Cardiac fibroblast (primary cell): ENCODE results near the gene NEFH.

Source experiments
- DNase-seq, 2 donors: peaks; one replicate each; pipeline versions ENCODE4 v3.0.0 to v3.0.0-alpha.2; 2010; ENCODE audit warnings: low read depth in 2 of 2
- H3K4me3 ChIP-seq, 2 donors: replicated peaks in 1 of 2; 1 replicate in 1 of 2; 2 replicates in 1 of 2; pipeline ENCODE4 v1.5.1; 2011; ENCODE audit warnings: low read depth in 2 of 2, low read length in 2 of 2, mild to moderate bottlenecking in 2 of 2, moderate library complexity in 1 of 2
- CTCF ChIP-seq: IDR thresholded peaks from one replicate; pipeline ENCODE4 v1.5.1; 2011; ENCODE audit warnings: low read depth, mild to moderate bottlenecking, low read length, inconsistent platforms

Gene NEFH

GRCh38 chr22:29477723-29478318 lies 2.2 kb upstream of the NEFH start:
- H3K4me3 ChIP-seq = no peak overlapping the region
- no peak for DNase-seq
- no peak for TF ChIP-seq CTCF

- peak in 1 of 2 donors; percentile 13 for DNase-seq
- no peak for TF ChIP-seq CTCF
- no peak overlapping the region for H3K4me3 ChIP-seq
Observed at GRCh38 chr22:29478326-29479276, 1.4 kb upstream of the NEFH start.

GRCh38 chr22:29480262-29480511 lies 169 bp downstream of the NEFH start:
- no peak overlapping the region for H3K4me3 ChIP-seq
- TF ChIP-seq CTCF = no peak
- no peak for DNase-seq

GRCh38 chr22:29480512-29481264 lies 670 bp downstream of the NEFH start:
- peak overlapping the region in 1 of 2 donors; percentile 11 for H3K4me3 ChIP-seq
- DNase-seq = peak; percentile 12 to 71
- no peak for TF ChIP-seq CTCF

GRCh38 chr22:29481265-29482000 lies 1.4 kb downstream of the NEFH start:
- H3K4me3 ChIP-seq = peak overlapping the region in 1 of 2 donors; percentile 11
- TF ChIP-seq CTCF = no peak
- no peak for DNase-seq

GRCh38 chr22:29482253-29482652 lies 2.2 kb downstream of the NEFH start:
- no peak overlapping the region for H3K4me3 ChIP-seq
- no peak for TF ChIP-seq CTCF
- no peak for DNase-seq
